Measurements from ENCODE around the gene PHF13.

The PHF13 gene

DNA sequence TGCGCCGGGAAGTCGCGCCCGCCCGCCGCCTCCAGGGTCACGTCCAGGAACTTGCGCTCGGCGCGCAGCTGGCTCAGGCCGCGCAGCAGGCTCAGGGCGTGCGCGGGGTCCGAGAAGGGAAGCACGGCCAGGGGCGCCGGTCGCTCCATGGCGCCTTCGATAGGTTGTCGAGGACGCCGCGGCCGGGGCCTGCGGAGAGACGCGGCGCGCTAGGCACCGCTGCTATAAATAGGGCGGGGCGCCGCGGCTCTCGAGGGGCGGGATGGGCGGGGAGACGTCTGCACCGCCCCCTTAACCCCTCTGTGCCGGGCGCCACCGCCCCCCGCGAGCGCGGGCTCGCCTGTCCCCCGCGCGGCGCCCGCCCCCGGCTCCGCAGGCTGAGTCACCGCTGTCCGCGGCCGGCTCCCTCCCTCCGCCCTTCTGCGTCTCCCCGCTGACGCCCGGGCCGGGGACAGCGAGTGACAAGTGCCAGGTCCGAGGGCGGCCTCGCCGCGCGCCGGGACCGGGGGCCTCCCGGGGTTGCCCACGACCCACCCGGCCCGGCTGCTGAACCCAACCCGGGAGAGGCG is 10.8 kb upstream of the PHF13 start, which contains the start of gene KLHL21:
Gene KLHL21, minus strand, starts transcription at position 201 of the 569 bp plus-strand sequence. Its CDS starts 52 bp downstream, at position 149.
- peak within 1 kb of the TSS; percentile 93 for H3K4me3 ChIP-seq (ENCODE audit: low read depth, low read length)
- TF ChIP-seq, protein P1, sequence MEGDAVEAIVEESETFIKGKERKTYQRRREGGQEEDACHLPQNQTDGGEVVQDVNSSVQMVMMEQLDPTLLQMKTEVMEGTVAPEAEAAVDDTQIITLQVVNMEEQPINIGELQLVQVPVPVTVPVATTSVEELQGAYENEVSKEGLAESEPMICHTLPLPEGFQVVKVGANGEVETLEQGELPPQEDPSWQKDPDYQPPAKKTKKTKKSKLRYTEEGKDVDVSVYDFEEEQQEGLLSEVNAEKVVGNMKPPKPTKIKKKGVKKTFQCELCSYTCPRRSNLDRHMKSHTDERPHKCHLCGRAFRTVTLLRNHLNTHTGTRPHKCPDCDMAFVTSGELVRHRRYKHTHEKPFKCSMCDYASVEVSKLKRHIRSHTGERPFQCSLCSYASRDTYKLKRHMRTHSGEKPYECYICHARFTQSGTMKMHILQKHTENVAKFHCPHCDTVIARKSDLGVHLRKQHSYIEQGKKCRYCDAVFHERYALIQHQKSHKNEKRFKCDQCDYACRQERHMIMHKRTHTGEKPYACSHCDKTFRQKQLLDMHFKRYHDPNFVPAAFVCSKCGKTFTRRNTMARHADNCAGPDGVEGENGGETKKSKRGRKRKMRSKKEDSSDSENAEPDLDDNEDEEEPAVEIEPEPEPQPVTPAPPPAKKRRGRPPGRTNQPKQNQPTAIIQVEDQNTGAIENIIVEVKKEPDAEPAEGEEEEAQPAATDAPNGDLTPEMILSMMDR (IDR thresholded peaks at IDR 0.05; ENCODE audit: borderline replicate concordance, insufficient read depth, low read depth, low read length) = no peak

DNA sequence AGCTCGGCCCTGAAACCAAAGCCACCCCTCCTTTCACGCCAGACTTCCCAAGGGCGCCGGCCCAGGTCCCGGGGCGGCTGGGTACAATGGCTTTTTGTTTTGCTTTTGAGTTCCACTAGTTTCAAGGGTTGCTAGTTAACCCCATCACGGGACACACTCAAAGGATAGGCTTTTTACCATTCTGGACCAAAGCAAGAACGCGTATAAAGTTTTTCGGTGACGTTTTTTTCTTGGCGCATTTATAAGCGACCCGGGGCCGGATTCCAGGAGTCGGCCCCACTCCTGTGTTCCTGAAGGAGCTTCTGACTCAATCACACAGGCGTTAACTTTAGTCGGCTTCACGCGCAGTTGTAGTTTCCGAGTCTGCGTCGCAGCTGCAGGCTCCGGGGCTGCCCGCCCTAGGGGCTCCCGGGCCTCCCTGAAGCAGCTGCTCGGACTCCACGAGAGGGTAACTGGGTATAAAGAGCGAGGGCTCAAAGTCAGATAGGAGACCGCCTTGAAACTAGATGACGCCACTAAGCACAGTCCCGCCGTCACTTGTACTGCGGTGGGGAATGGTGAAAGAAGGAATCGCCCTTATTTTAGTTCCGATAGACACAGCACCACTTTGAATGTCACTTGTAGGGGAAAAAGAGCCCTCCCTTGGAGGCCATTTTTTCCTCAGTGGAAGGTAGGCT is 10.2 kb upstream of the PHF13 start:
- H3K4me3 ChIP-seq (ENCODE audit: low read depth, low read length) = peak overlapping the region; percentile 93
- TF ChIP-seq, protein P1 (IDR thresholded peaks at IDR 0.05; ENCODE audit: borderline replicate concordance, insufficient read depth, low read depth, low read length) = no peak

DNA sequence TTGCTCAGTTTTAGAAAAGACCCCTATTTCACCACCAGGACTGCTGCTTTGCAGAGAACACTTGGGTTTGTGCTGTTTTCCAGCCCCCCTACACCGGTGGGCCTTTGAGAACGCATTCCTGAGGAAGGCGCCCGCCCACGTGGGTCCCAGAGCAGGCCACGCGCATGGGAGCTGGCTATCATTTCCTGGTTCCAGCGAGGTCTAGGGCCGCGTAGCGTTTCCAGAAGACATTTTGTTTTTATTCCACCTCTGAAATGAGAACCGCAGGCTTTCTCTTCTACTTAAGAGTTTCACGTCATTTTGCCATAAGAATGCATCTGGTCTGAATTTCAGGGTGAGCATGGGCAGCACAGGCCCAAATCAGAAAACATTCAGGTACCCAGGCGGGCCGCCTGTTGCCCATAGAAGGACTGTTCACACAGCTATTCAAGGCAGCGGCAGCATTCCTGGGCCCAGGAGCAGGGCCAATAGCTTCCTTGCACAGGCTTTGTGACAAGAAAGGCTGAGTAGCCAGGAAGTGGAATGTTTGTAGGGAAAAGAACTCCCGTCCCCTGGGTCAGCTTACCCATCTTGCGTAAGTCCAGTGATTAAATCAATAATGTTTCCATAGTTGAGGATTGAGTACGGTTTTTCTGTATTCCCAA is 9.5 kb upstream of the PHF13 start:
- peak overlapping the region; percentile 93 for H3K4me3 ChIP-seq (ENCODE audit: low read depth, low read length)
- TF ChIP-seq, protein P1 (IDR thresholded peaks at IDR 0.05; ENCODE audit: borderline replicate concordance, insufficient read depth, low read depth, low read length) = no peak

DNA sequence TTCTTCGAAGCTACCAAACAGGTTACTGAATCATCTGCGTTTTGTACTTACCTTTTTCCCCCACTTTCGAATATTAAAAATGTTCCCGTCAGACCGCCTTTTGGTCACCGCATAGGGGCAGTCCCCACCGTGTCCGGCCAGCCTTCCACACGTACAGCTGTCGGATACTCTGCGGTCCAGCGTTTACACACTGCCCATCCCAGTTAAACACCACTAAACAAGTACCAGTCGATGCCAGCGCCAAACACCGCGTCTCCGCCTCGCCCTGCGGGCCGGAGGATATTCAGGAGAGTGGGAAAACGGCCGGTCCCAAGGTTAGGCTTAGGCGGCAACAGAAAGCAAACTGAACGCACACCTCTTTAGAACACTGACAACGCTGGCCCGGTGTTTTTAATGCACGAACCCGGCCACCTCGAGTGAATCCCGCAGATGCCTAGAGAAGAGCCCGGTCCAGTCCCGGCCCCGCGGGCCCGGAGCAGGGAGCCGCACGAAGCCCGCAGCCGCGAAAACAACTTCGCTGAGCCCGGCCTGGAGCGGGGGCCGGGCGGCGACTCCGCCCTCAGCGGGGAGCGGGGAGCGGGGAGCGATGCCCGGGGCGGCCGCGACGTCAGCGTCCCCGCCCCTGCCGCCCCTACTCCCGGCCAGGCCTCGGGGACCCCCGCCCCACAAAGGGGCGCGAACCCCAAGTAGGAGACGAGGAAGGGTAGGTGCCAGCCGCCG is 730 bp upstream of the PHF13 start:
- H3K4me3 ChIP-seq (ENCODE audit: low read depth, low read length) = peak overlapping the region; percentile 73
- TF ChIP-seq, protein P1 (IDR thresholded peaks at IDR 0.05; ENCODE audit: borderline replicate concordance, insufficient read depth, low read depth, low read length) = no peak

DNA sequence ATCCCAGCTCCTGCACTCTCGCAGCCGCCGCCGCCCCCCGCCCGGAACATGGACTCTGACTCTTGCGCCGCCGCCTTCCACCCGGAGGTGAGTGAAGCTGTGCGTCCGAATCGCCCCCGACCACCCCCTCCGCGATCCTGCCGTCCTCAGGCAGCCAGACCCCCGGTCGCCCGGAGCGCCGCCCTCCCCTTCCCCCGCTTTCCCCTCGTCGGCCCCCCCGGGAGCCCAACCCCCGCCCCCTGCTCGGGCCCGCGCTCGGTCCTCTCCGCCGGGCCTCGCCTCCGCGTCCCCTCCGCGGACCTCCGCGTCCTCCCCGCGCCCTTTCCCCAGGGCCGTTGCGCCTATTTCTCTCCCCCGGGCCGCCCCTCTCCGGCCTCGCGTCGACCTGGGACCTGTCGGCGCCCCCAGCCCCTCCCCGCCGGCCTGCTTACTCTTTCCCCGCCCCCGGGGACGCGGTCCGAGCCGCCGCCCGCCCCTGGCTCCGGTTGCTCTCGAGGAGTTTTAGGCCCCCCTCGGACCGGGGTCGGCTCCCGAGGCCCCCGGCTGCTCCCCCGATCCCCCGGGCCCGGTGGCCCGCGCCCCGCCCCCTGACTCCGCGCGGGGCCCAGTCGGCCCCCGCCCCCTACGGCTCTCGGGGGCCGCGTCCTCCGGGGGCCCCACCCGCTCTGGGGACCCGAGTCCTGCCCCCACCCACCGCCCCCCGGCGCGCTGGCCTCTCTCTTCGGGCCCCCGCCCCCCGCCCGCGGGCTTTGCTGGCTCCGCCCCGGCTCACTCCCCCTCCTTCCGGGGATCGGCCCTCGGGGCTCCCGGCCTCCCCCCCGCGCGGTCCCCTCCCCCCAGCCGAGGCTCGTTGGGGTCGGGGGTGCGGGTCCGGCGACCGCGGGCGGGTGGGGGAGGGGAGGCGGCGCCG is 743 bp downstream of the PHF13 start:
- TF ChIP-seq, protein P1 (IDR thresholded peaks at IDR 0.05; ENCODE audit: borderline replicate concordance, insufficient read depth, low read depth, low read length) = no peak
- peak overlapping the region; percentile 94 for H3K4me3 ChIP-seq (ENCODE audit: low read depth, low read length)

All from GM12875 (cell line).